Keratinocyte (primary cell): ENCODE data around the gene PIGU. TPM values are rescaled to one million over a fixed set of nuclear protein-coding genes. Genes with fewer than 3 reads are reported as not detected.

ENCODE experiments used
- DNase-seq: peaks from one replicate; pipeline ENCODE4 v3.0.0-alpha.2; 2011; ENCODE audit warnings: low read depth, missing footprints, low spot score
- FAIRE-seq: peaks from 2 replicates; lab custom pipeline; 2011; peaks lifted over from hg19 to GRCh38; lab: Jason Lieb, UNC
- H2AFZ ChIP-seq: 2 replicates; pipeline ENCODE4 v1.6.0; 2012; ENCODE audit warnings: low read length, control low read depth, inconsistent platforms; ENCODE audit not compliant: control insufficient read depth
- H3K27ac ChIP-seq: 2 replicates; pipeline ENCODE4 v1.5.1; 2011; ENCODE audit warnings: low read length; ENCODE audit not compliant: control insufficient read depth, insufficient read depth
- H3K27me3 ChIP-seq: 3 replicates; pipeline ENCODE4 v1.6.0; 2011; ENCODE audit warnings: low read length; ENCODE audit not compliant: control insufficient read depth, insufficient read depth; ENCODE audit errors: extremely low read depth
- H3K36me3 ChIP-seq, 2 experiments: 2 replicates in 1 of 2; 3 replicates in 1 of 2; pipeline ENCODE4 v1.5.1; 2011; ENCODE audit warnings: low read length in 2 of 2, mild to moderate bottlenecking in 1 of 2; ENCODE audit not compliant: control insufficient read depth in 2 of 2, insufficient read depth in 2 of 2; ENCODE audit errors: extremely low read depth in 1 of 2
- H3K4me1 ChIP-seq: 3 replicates; pipeline ENCODE4 v1.5.1; 2011; ENCODE audit warnings: low read length; ENCODE audit not compliant: control insufficient read depth, insufficient read depth; ENCODE audit errors: extremely low read depth
- H3K4me2 ChIP-seq: 3 replicates; pipeline ENCODE4 v1.6.0; 2011; ENCODE audit warnings: low read depth, low read length; ENCODE audit not compliant: control insufficient read depth, insufficient read depth; ENCODE audit errors: extremely low read depth
- H3K4me3 ChIP-seq, 3 experiments: fragments of 200-600 bp in 1 of 3; sonication (generic) in 1 of 3; 2 replicates in 2 of 3; 3 replicates in 1 of 3; pipeline ENCODE4 v1.5.1; 2011 to 2016; ENCODE audit warnings: low read length in 3 of 3, mild to moderate bottlenecking in 3 of 3, control low read depth in 2 of 3, inconsistent platforms in 1 of 3, low read depth in 1 of 3, mixed read lengths in 1 of 3, mixed run types in 1 of 3, moderate library complexity in 1 of 3; ENCODE audit not compliant: control insufficient read depth in 2 of 3, insufficient read depth in 2 of 3; ENCODE audit errors: extremely low read depth in 1 of 3
- H3K79me2 ChIP-seq: 2 replicates; pipeline ENCODE4 v1.6.0; 2012; ENCODE audit warnings: low read length; ENCODE audit not compliant: control insufficient read depth, insufficient read depth
- H3K9ac ChIP-seq: 3 replicates; pipeline ENCODE4 v1.6.0; 2011; ENCODE audit warnings: low read length; ENCODE audit not compliant: control insufficient read depth, insufficient read depth; ENCODE audit errors: extremely low read depth
- H3K9me1 ChIP-seq: 3 replicates; pipeline ENCODE4 v1.6.0; 2011; ENCODE audit warnings: low read length; ENCODE audit not compliant: control insufficient read depth, insufficient read depth; ENCODE audit errors: extremely low read depth
- H3K9me3 ChIP-seq: 2 replicates; pipeline ENCODE4 v1.5.1; 2012; ENCODE audit warnings: low read depth, low read length; ENCODE audit not compliant: control insufficient read depth
- H4K20me1 ChIP-seq: 3 replicates; pipeline ENCODE4 v1.6.0; 2011; ENCODE audit warnings: low read length; ENCODE audit not compliant: control insufficient read depth, insufficient read depth; ENCODE audit errors: extremely low read depth
- EZH2 ChIP-seq: IDR thresholded peaks from one replicate; pipeline ENCODE4 v1.6.1; 2012; ENCODE audit warnings: inconsistent platforms, mild to moderate bottlenecking, low read length, moderate library complexity
- dilution Hi-C: fragments of 300-500 bp; cut with MboI; formaldehyde crosslinking; loops from one replicate; pipeline ENCODE4 v1.7.0; 2020; ENCODE audit warnings: low sequenced_read_pairs; ENCODE audit not compliant: extremely low pct_ligation_motif_present
- polyA plus RNA-seq, 5 experiments: library from polyadenylated mRNA; depleted of rRNA in 3 of 5; stranded (reverse) in 3 of 5; stranded (forward) in 1 of 5; unstranded in 1 of 5; fragments of >200 nt; gene quantifications; 1 replicate in 1 of 5; 2 replicates in 3 of 5; 3 replicates in 1 of 5; pipeline versions ENCODE4 v1.2.1 to v1.2.3, GENCODE V29; 2011 to 2012; ENCODE audit warnings: missing spikeins in 2 of 5, low read depth in 1 of 5, low replicate concordance in 1 of 5
- TF ChIP-seq, protein P1 (sequence below), 3 experiments: IDR thresholded peaks in 1 of 3; conservative IDR thresholded peaks in 1 of 3; optimal IDR thresholded peaks in 1 of 3; 2 replicates in 2 of 3; 3 replicates in 1 of 3; pipeline versions ENCODE3 to v1.5.1; 2011; ENCODE audit warnings: low read length in 3 of 3, mild to moderate bottlenecking in 3 of 3, moderate library complexity in 2 of 3, control low read depth in 1 of 3, inconsistent platforms in 1 of 3; ENCODE audit not compliant: insufficient read depth in 2 of 3; ENCODE audit errors: extremely low read depth in 1 of 3

PIGU gene
- polyA plus RNA-seq, 1 donor (not counting 4 experiments of a cell fraction or from before 2014, with no cell fraction given): 48.0 TPM

- no peak for DNase-seq
- H3K27ac ChIP-seq: no peak overlapping the region
- H3K9me1 ChIP-seq: no peaks in the 10 kb centered on the region
- no peaks in the 10 kb centered on the region for H4K20me1 ChIP-seq
- TF ChIP-seq EZH2: no peak
- TF ChIP-seq, protein P1, sequence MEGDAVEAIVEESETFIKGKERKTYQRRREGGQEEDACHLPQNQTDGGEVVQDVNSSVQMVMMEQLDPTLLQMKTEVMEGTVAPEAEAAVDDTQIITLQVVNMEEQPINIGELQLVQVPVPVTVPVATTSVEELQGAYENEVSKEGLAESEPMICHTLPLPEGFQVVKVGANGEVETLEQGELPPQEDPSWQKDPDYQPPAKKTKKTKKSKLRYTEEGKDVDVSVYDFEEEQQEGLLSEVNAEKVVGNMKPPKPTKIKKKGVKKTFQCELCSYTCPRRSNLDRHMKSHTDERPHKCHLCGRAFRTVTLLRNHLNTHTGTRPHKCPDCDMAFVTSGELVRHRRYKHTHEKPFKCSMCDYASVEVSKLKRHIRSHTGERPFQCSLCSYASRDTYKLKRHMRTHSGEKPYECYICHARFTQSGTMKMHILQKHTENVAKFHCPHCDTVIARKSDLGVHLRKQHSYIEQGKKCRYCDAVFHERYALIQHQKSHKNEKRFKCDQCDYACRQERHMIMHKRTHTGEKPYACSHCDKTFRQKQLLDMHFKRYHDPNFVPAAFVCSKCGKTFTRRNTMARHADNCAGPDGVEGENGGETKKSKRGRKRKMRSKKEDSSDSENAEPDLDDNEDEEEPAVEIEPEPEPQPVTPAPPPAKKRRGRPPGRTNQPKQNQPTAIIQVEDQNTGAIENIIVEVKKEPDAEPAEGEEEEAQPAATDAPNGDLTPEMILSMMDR (optimal IDR thresholded peaks at IDR 0.05 in 1 of 3, IDR thresholded peaks at IDR 0.05 in 1 of 3, conservative IDR thresholded peaks at IDR 0.05 in 1 of 3; ENCODE audit: extremely low read depth in 1 of 3, insufficient read depth in 2 of 3, low read length in 3 of 3): no peak
- H3K27me3 ChIP-seq: no peaks in the 10 kb centered on the region
- no peaks in the 10 kb centered on the region for H3K9me3 ChIP-seq
- H3K9ac ChIP-seq: no peak overlapping the region
- H3K4me2 ChIP-seq: no peak overlapping the region
- FAIRE-seq: no peak
- no peaks in the 10 kb centered on the region for H3K36me3 ChIP-seq
- no peak overlapping the region for H3K4me3 ChIP-seq
- H3K4me1 ChIP-seq: peaks cover 3% of the 10 kb centered on the region
- no peaks in the 10 kb centered on the region for H3K79me2 ChIP-seq
- no peak overlapping the region for H2AFZ ChIP-seq
- dilution Hi-C loops: no loop called here
Observed at GRCh38 chr20:34552569-34552968, 124.3 kb downstream of the PIGU start.

GRCh38 chr20:34549929-34550305 is 127.0 kb downstream of the PIGU start:
- Histone ChIP-seq H3K9ac (no peak overlapping the region), H3K27me3 (no peaks in the 10 kb centered on the region), H2AFZ (no peak overlapping the region), H3K79me2 (no peaks in the 10 kb centered on the region), H4K20me1 (no peaks in the 10 kb centered on the region), H3K4me2 (no peak overlapping the region), H3K27ac (no peak overlapping the region), H3K9me3 (no peaks in the 10 kb centered on the region), H3K4me3 (no peak overlapping the region), H3K9me1 (no peaks in the 10 kb centered on the region), H3K4me1 (peaks cover 3% of the 10 kb centered on the region), H3K36me3 (no peaks in the 10 kb centered on the region)
- TF ChIP-seq, protein P1 (optimal IDR thresholded peaks at IDR 0.05 in 1 of 3, IDR thresholded peaks at IDR 0.05 in 1 of 3, conservative IDR thresholded peaks at IDR 0.05 in 1 of 3; ENCODE audit: extremely low read depth in 1 of 3, insufficient read depth in 2 of 3, low read length in 3 of 3): no peak
- TF ChIP-seq EZH2: no peak
- FAIRE-seq (no peak), DNase-seq (no peak)
- dilution Hi-C loops: no loop called here
